H1 (cell line): ENCODE results near the gene GABBR1. TPM values are rescaled to one million over a fixed set of nuclear protein-coding genes. Genes with fewer than 3 reads are reported as not detected.

Experiments
- CTCF ChIA-PET: fragments of 300-600 bp; sonication (Branson Sonifier 250); formaldehyde crosslinking; loops from one replicate; lab custom pipeline; 2021; ENCODE audit not compliant: partially characterized antibody; lab: Charles Lee
- POLR2A ChIA-PET: fragments of 300-600 bp; sonication (Branson Sonifier 250); formaldehyde crosslinking; loops from one replicate; lab custom pipeline; 2021; ENCODE audit warnings: inconsistent platforms; ENCODE audit not compliant: partially characterized antibody; lab: Charles Lee
- DNase-seq, 2 experiments: peaks; one replicate each; pipeline versions ENCODE4 v3.0.0 to v3.0.0-alpha.2; 2010 to 2022; ENCODE audit warnings: low spot score in 2 of 2, low read depth in 1 of 2, mixed read lengths in 1 of 2
- FAIRE-seq: peaks from 2 replicates; lab custom pipeline; 2011; peaks lifted over from hg19 to GRCh38; lab: Jason Lieb, UNC
- H2AFZ ChIP-seq: 2 replicates; pipeline ENCODE4 v1.8.1; 2012; ENCODE audit warnings: low read length, inconsistent platforms
- H2AK5ac ChIP-seq: 2 replicates; pipeline ENCODE4 v1.6.1; 2013; ENCODE audit warnings: low read depth, low read length
- H2BK120ac ChIP-seq: replicated peaks from 2 replicates; pipeline ENCODE3; 2013; ENCODE audit warnings: low read depth, low read length, inconsistent platforms
- H2BK12ac ChIP-seq: 2 replicates; pipeline ENCODE4 v1.6.1; 2013; ENCODE audit warnings: low read depth, low read length
- H2BK15ac ChIP-seq: 2 replicates; pipeline ENCODE4 v1.6.1; 2013; ENCODE audit warnings: low read length
- H2BK20ac ChIP-seq: 2 replicates; pipeline ENCODE4 v1.6.1; 2013; ENCODE audit warnings: low read length
- H2BK5ac ChIP-seq: 2 replicates; pipeline ENCODE4 v1.6.1; 2013; ENCODE audit warnings: low read depth, low read length
- H3K14ac ChIP-seq: 2 replicates; pipeline ENCODE4 v1.6.1; 2013; ENCODE audit warnings: inconsistent platforms; ENCODE audit not compliant: insufficient read length
- H3K18ac ChIP-seq: 2 replicates; pipeline ENCODE4 v1.6.1; 2013; ENCODE audit warnings: low read length; ENCODE audit errors: extremely low read depth
- H3K23ac ChIP-seq: 2 replicates; pipeline ENCODE4 v1.6.1; 2013; ENCODE audit warnings: inconsistent platforms; ENCODE audit not compliant: insufficient read length
- H3K23me2 ChIP-seq: 2 replicates; pipeline ENCODE4 v1.6.1; 2013; ENCODE audit warnings: low read depth, low read length
- H3K27ac ChIP-seq: 2 replicates; pipeline ENCODE4 v1.6.1; 2011; ENCODE audit warnings: low read depth, low read length, inconsistent platforms
- H3K27me3 ChIP-seq, 4 experiments: replicated peaks in 1 of 4; 1 replicate in 1 of 4; 2 replicates in 3 of 4; pipeline versions ENCODE4 v1.6.1 to v1.8.1; 2011 to 2013; ENCODE audit warnings: low read length in 3 of 4, mild to moderate bottlenecking in 3 of 4, inconsistent platforms in 2 of 4, mixed read lengths in 2 of 4, moderate library complexity in 1 of 4; ENCODE audit not compliant: control insufficient read depth in 3 of 4, insufficient read depth in 3 of 4; ENCODE audit errors: extremely low read depth in 1 of 4
- H3K36me3 ChIP-seq, 4 experiments: 2 replicates each; pipeline versions ENCODE4 v1.6.1 to v1.8.1; 2011 to 2013; ENCODE audit warnings: mild to moderate bottlenecking in 4 of 4, low read length in 3 of 4, moderate library complexity in 2 of 4, control low read depth in 1 of 4, inconsistent platforms in 1 of 4; ENCODE audit not compliant: insufficient read depth in 4 of 4, control insufficient read depth in 2 of 4
- H3K4ac ChIP-seq: replicated peaks from 2 replicates; pipeline ENCODE3; 2013; ENCODE audit warnings: low read length, low read depth, mixed read lengths, inconsistent platforms; ENCODE audit not compliant: insufficient read length
- H3K4me1 ChIP-seq, 4 experiments: replicated peaks in 1 of 4; 1 replicate in 1 of 4; 2 replicates in 3 of 4; pipeline versions ENCODE4 v1.6.1 to v1.8.1; 2011 to 2013; ENCODE audit warnings: low read length in 3 of 4, inconsistent platforms in 2 of 4, mixed read lengths in 1 of 4; ENCODE audit not compliant: insufficient read depth in 4 of 4, control insufficient read depth in 3 of 4
- H3K4me2 ChIP-seq, 2 experiments: 2 replicates each; pipeline versions ENCODE4 v1.6.1 to v1.8.1; 2011 to 2013; ENCODE audit warnings: low read depth in 2 of 2, low read length in 2 of 2, control low read depth in 1 of 2, inconsistent platforms in 1 of 2, mild to moderate bottlenecking in 1 of 2; ENCODE audit not compliant: insufficient read depth in 1 of 2
- H3K4me3 ChIP-seq, 4 experiments: fragments of 200-600, 300-600 bp in 1 of 4; sonication (generic), shearing (Covaris generic), sonication (Bioruptor Twin) in 1 of 4; 2 replicates each; pipeline versions ENCODE4 v1.5.1 to v1.8.1; 2011 to 2016; ENCODE audit warnings: low read length in 4 of 4, low read depth in 3 of 4, control low read depth in 2 of 4, inconsistent platforms in 2 of 4, mild to moderate bottlenecking in 2 of 4, mixed read lengths in 1 of 4, moderate library complexity in 1 of 4; ENCODE audit not compliant: insufficient read depth in 2 of 4; ENCODE audit errors: extremely low read depth in 1 of 4
- H3K56ac ChIP-seq: replicated peaks from 2 replicates; pipeline ENCODE3; 2013; ENCODE audit warnings: low read depth, mild to moderate bottlenecking, mixed read lengths, low read length, inconsistent platforms; ENCODE audit not compliant: insufficient read length
- H3K79me1 ChIP-seq: 2 replicates; pipeline ENCODE4 v1.6.1; 2013; ENCODE audit warnings: low read depth, low read length, control low read depth
- H3K79me2 ChIP-seq, 2 experiments: 2 replicates each; pipeline versions ENCODE4 v1.6.1 to v1.8.1; 2012 to 2013; ENCODE audit warnings: low read length in 2 of 2, mild to moderate bottlenecking in 2 of 2, inconsistent platforms in 1 of 2; ENCODE audit not compliant: insufficient read depth in 2 of 2, control insufficient read depth in 1 of 2
- H3K9ac ChIP-seq, 4 experiments: replicated peaks in 1 of 4; 1 replicate in 1 of 4; 2 replicates in 3 of 4; pipeline versions ENCODE4 v1.6.1 to v1.8.1; 2011 to 2013; ENCODE audit warnings: low read depth in 3 of 4, low read length in 3 of 4, control low read depth in 2 of 4, mild to moderate bottlenecking in 2 of 4, moderate library complexity in 2 of 4, inconsistent platforms in 1 of 4; ENCODE audit errors: extremely low read depth in 1 of 4
- H3K9me3 ChIP-seq, 2 experiments: 2 replicates each; pipeline versions ENCODE4 v1.6.1 to v1.8.1; 2012 to 2013; ENCODE audit warnings: mild to moderate bottlenecking in 2 of 2, moderate library complexity in 2 of 2, control low read depth in 1 of 2, inconsistent platforms in 1 of 2, low read depth in 1 of 2, low read length in 1 of 2, mixed read lengths in 1 of 2; ENCODE audit not compliant: insufficient read depth in 2 of 2
- H4K20me1 ChIP-seq, 2 experiments: replicated peaks in 1 of 2; 2 replicates each; pipeline versions ENCODE3 to v1.8.1; 2011 to 2013; ENCODE audit warnings: inconsistent platforms in 2 of 2, low read length in 2 of 2, mild to moderate bottlenecking in 1 of 2; ENCODE audit not compliant: insufficient read depth in 2 of 2, control insufficient read depth in 1 of 2
- H4K5ac ChIP-seq: 2 replicates; pipeline ENCODE4 v1.6.1; 2013; ENCODE audit warnings: low read length, low read depth, mixed read lengths, inconsistent platforms; ENCODE audit not compliant: insufficient read length
- H4K8ac ChIP-seq: 2 replicates; pipeline ENCODE4 v1.8.0; 2013; ENCODE audit warnings: mild to moderate bottlenecking, moderate library complexity, low read length, inconsistent platforms; ENCODE audit not compliant: insufficient read depth; ENCODE audit errors: extremely low read depth
- H4K91ac ChIP-seq: replicated peaks from 2 replicates; pipeline ENCODE3; 2013; ENCODE audit warnings: low read length, mixed read lengths, inconsistent platforms; ENCODE audit not compliant: insufficient read length
- ASH2L ChIP-seq: fragments of 200-600, 300-600 bp; sonication (generic); IDR thresholded peaks from one replicate; pipeline ENCODE4 v1.7.1; 2017; ENCODE audit warnings: low read length
- ATF2 ChIP-seq: IDR thresholded peaks from 2 replicates; pipeline ENCODE4 v1.6.1; 2012; ENCODE audit warnings: low read length, inconsistent platforms
- GABPA ChIP-seq: IDR thresholded peaks from 2 replicates; pipeline ENCODE4 v1.6.1; 2011; ENCODE audit warnings: mild to moderate bottlenecking, low read length, moderate library complexity, borderline replicate concordance; ENCODE audit not compliant: insufficient read depth
- KDM4A ChIP-seq: IDR thresholded peaks from one replicate; pipeline ENCODE4 v1.7.1; 2012; ENCODE audit warnings: low read depth, mild to moderate bottlenecking, moderate library complexity, low read length, inconsistent platforms; ENCODE audit not compliant: severe bottlenecking
- SP1 ChIP-seq: IDR thresholded peaks from 2 replicates; pipeline ENCODE4 v1.6.1; 2011; ENCODE audit warnings: low read depth, low read length
- SP2 ChIP-seq: IDR thresholded peaks from 2 replicates; pipeline ENCODE4 v1.6.1; 2012; ENCODE audit warnings: mild to moderate bottlenecking, low read length, inconsistent platforms
- TAF7 ChIP-seq: optimal IDR thresholded peaks from 2 replicates; pipeline ENCODE3; 2011; ENCODE audit warnings: low read depth, mild to moderate bottlenecking, inconsistent platforms, low read length, moderate library complexity, borderline replicate concordance
- WGBS, 2 experiments: shearing (Covaris generic) in 1 of 2; methylation state at CpG; one replicate each; pipeline versions ENCODE4 v1.1.6 to v1.1.7; 2013 to 2015; ENCODE audit warnings: low lambda C conversion rate in 2 of 2, mixed read lengths in 2 of 2, inconsistent platforms in 1 of 2, low coverage in 1 of 2, missing lambda C conversion rate in 1 of 2; ENCODE audit not compliant: insufficient replicate concordance in 2 of 2, insufficient coverage in 1 of 2, insufficient read length in 1 of 2; ENCODE audit errors: extremely low coverage in 1 of 2, missing lambda C conversion rate in 1 of 2; 5-methylcytosine and 5-hydroxymethylcytosine counted together
- polyA plus RNA-seq, 7 experiments: library from polyadenylated mRNA; depleted of rRNA in 3 of 7; stranded (reverse) in 5 of 7; unstranded in 2 of 7; fragments of >200 nt in 5 of 7; fragments of 200-250 nt in 2 of 7; gene quantifications; 1 replicate in 5 of 7; 2 replicates in 1 of 7; 4 replicates in 1 of 7; pipeline versions ENCODE4 v1.2.1 to v1.2.3, GENCODE V29; 2011 to 2013; ENCODE audit warnings: missing spikeins in 2 of 7, mixed read lengths in 2 of 7
- total RNA-seq: library from RNA; stranded (reverse); fragmentation: NEBNext Ultra II Directional; extraction: Animal tissue kit (Norgen Biotek cat#: 25700); gene quantifications from 2 replicates; pipeline ENCODE4 v1.2.1, GENCODE V29; 2021

Gene GABBR1
- total and polyA plus RNA-seq, 2 of the 8 experiments (the other 6 are each of a cell fraction or from before 2014, with no cell fraction given): 75.9 to 78.3 TPM

GRCh38 chr6:29510746-29511300 lies 122.2 kb downstream of the GABBR1 start:
- no peak overlapping the region for H2BK20ac ChIP-seq
- H3K79me1 ChIP-seq: no peaks in the 10 kb centered on the region; the same call in 1 of the 2 replicates
- no peak overlapping the region for H4K91ac ChIP-seq
- no peaks in the 10 kb centered on the region for H4K20me1 ChIP-seq
- no peak overlapping the region for H2BK5ac ChIP-seq
- no peaks in the 10 kb centered on the region for H3K9me3 ChIP-seq
- no peak overlapping the region for H4K5ac ChIP-seq
- no peaks in the 10 kb centered on the region for H3K23me2 ChIP-seq
- H2BK120ac ChIP-seq: no peak overlapping the region
- ChIA-PET CTCF (interaction anchor here (0.6 to 2.9 kb wide), 5 partner anchors 9 to 179 kb away, joined by 3 to 9 read pairs (median 3); no protein-coding TSS in a partner anchor), POLR2A (no interaction called here)
- no peaks in the 10 kb centered on the region for H3K4me1 ChIP-seq
- H3K9ac ChIP-seq: no peak overlapping the region
- 91% methylated on average over 2 of the region's 2 CpGs; no CpG with 5 or more reads in 1 of the 2 experiments for WGBS, 2 experiments
- H4K8ac ChIP-seq: no peak overlapping the region
- H2BK15ac ChIP-seq: no peak overlapping the region
- no peak overlapping the region for H3K4ac ChIP-seq
- H3K23ac ChIP-seq: no peak overlapping the region
- H3K4me3 ChIP-seq: no peak overlapping the region
- no peak overlapping the region for H2BK12ac ChIP-seq
- no peak overlapping the region for H2AFZ ChIP-seq
- TF ChIP-seq SP1 (no peak), ATF2 (no peak), TAF7 (no peak), KDM4A (no peak), SP2 (no peak), GABPA (no peak), ASH2L (no peak)
- H3K18ac ChIP-seq: no peak overlapping the region
- no peak for DNase-seq
- H3K27ac ChIP-seq: no peak overlapping the region
- FAIRE-seq: no peak
- H3K14ac ChIP-seq: no peak overlapping the region
- H3K79me2 ChIP-seq: no peaks in the 10 kb centered on the region
- H2AK5ac ChIP-seq: no peak overlapping the region
- H3K27me3 ChIP-seq: no peaks in the 10 kb centered on the region; a peak in 2 of 7 replicates
- H3K56ac ChIP-seq: no peak overlapping the region
- H3K36me3 ChIP-seq: no peaks in the 10 kb centered on the region
- no peak overlapping the region for H3K4me2 ChIP-seq
